ENCODE results near the gene NCBP2.
A peak's percentile ranks its signal among the peaks of the same experiment; 100 is the strongest.

NCBP2 gene

DNA sequence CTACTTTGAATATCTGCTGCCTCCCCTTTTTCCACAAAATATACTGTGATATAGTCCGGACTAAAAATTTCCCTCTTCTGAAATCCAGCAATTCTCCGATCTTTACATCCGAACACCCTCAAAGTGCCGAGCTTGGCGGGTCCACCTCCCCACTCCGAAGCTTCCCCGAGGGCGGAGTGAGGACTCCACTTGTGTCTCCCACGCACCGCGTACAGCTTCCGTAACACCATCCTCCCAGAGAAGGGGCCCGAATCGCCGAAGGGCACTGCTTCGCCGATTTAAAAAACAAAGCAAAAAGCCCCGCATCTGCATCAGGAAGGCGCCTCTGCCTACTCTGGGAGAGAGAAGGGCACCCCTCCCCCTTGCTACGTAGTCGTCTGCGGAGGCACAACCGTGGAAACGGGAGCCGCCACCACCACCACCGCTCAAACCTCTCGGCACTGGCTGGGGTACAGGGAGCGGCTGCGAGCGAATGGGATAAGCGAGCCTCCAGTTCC is 551 bp downstream of the NCBP2 start:
- no CpG with 5 or more reads among the region's 31 CpGs for WGBS (ENCODE audit: extremely low coverage, insufficient coverage, low lambda C conversion rate)
- Histone ChIP-seq H3K18ac (ENCODE audit: low read length) (peak overlapping the region; percentile 9), H3K4ac (ENCODE audit: low read depth, low read length) (peak overlapping the region; percentile 1), H2BK5ac (ENCODE audit: low read length) (peak overlapping the region; percentile 21), H2BK15ac (replicated peaks; ENCODE audit: low read depth) (no peak overlapping the region), H3K23ac (ENCODE audit: low read length) (no peak overlapping the region), H3K79me1 (ENCODE audit: low read length) (peaks cover 10% of the 10 kb centered on the region), H4K8ac (ENCODE audit: low read depth, low read length) (no peak overlapping the region), H2BK120ac (ENCODE audit: low read depth, low read length) (no peak overlapping the region), H3K4me3 (ENCODE audit: low read length) (peak overlapping the region; percentile 87), H2AK5ac (ENCODE audit: low read length) (no peak overlapping the region), H3K36me3 (ENCODE audit: control insufficient read depth, insufficient read depth, low read length) (peaks cover 7% of the 10 kb centered on the region), H3K56ac (ENCODE audit: low read length) (peak overlapping the region; percentile 89), H3K4me2 (ENCODE audit: low read length) (peak overlapping the region; percentile 42), H4K5ac (ENCODE audit: low read length) (no peak overlapping the region), H3K27me3 (ENCODE audit: insufficient read depth, low read length, poor library complexity) (no peaks in the 10 kb centered on the region), H3K27ac (ENCODE audit: low read depth, low read length) (peak overlapping the region; percentile 92), H3K9ac (ENCODE audit: low read length) (peak overlapping the region; percentile 96), H3K79me2 (ENCODE audit: control insufficient read depth, insufficient read depth, low read length) (peaks cover 29% of the 10 kb centered on the region), H3K4me1 (ENCODE audit: control insufficient read depth, low read depth, low read length) (no peaks in the 10 kb centered on the region)
- no peak for DNase-seq

DNA sequence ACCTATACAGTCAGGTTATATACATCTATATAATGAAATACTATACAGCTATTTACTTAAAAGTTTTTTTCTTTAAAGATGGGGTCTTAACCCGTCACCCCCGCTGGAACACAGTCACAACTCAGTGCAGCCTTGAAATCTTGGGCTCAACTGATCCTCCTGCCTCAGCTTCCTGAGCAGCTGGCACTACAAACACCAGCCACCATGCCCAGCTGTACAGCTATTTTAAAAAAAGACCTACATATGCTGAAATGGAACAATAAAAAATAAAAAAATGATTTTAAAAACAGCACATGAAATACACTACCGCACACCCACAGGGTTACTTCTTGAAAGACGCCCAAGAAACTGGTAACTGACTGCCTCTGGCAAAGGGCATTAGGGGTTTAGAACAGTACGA is 3.8 kb downstream of the NCBP2 start:
- Histone ChIP-seq H2BK120ac (ENCODE audit: low read depth, low read length) (no peak overlapping the region), H4K5ac (ENCODE audit: low read length) (no peak overlapping the region), H3K79me1 (ENCODE audit: low read length) (peaks cover 8% of the 10 kb centered on the region), H3K4me1 (ENCODE audit: control insufficient read depth, low read depth, low read length) (no peaks in the 10 kb centered on the region), H2BK15ac (replicated peaks; ENCODE audit: low read depth) (no peak overlapping the region), H3K79me2 (ENCODE audit: control insufficient read depth, insufficient read depth, low read length) (peaks cover 27% of the 10 kb centered on the region), H3K9ac (ENCODE audit: low read length) (no peak overlapping the region), H3K27ac (ENCODE audit: low read depth, low read length) (no peak overlapping the region), H3K4me2 (ENCODE audit: low read length) (no peak overlapping the region), H2AK5ac (ENCODE audit: low read length) (no peak overlapping the region), H3K27me3 (ENCODE audit: insufficient read depth, low read length, poor library complexity) (no peaks in the 10 kb centered on the region), H2BK5ac (ENCODE audit: low read length) (no peak overlapping the region), H3K4me3 (ENCODE audit: low read length) (no peak overlapping the region), H3K56ac (ENCODE audit: low read length) (no peak overlapping the region), H3K4ac (ENCODE audit: low read depth, low read length) (no peak overlapping the region), H3K36me3 (ENCODE audit: control insufficient read depth, insufficient read depth, low read length) (peaks cover 9% of the 10 kb centered on the region), H4K8ac (ENCODE audit: low read depth, low read length) (no peak overlapping the region), H3K23ac (ENCODE audit: low read length) (no peak overlapping the region), H3K18ac (ENCODE audit: low read length) (no peak overlapping the region)
- WGBS (ENCODE audit: extremely low coverage, insufficient coverage, low lambda C conversion rate) = no CpG with 5 or more reads among the region's 5 CpGs
- no peak for DNase-seq

DNA sequence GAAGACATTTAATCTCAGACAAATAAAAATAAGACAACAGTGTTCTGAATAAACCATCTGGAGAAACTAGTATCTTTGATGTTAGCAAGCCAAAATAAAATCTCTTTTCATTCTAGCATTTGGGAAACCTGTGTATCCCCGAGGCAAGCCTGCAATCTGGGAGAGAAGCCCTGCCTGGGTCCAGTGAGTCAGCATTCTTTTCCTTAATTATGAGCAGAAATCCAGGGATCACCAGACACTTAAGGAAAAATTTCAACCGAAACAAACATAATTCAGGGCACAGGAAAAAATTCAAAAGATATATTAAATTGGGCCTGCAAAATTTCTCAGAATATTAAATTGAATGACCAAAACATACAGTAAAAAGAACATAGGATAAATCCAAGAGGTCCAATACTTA is 4.2 kb downstream of the NCBP2 start:
- Histone ChIP-seq H3K36me3 (ENCODE audit: control insufficient read depth, insufficient read depth, low read length) (peaks cover 9% of the 10 kb centered on the region), H2AK5ac (ENCODE audit: low read length) (no peak overlapping the region), H2BK120ac (ENCODE audit: low read depth, low read length) (no peak overlapping the region)

GRCh38 chr3:196936288-196936687 is 6.0 kb downstream of the NCBP2 start:
- no peak overlapping the region for H3K4me3 ChIP-seq (ENCODE audit: low read length)
- no peak overlapping the region for H2AK5ac ChIP-seq (ENCODE audit: low read length)
- H4K5ac ChIP-seq (ENCODE audit: low read length) = no peak overlapping the region
- H3K9ac ChIP-seq (ENCODE audit: low read length) = no peak overlapping the region
- H3K36me3 ChIP-seq (ENCODE audit: control insufficient read depth, insufficient read depth, low read length) = peaks cover 10% of the 10 kb centered on the region
- H3K4me2 ChIP-seq (ENCODE audit: low read length) = no peak overlapping the region
- no peak overlapping the region for H3K23ac ChIP-seq (ENCODE audit: low read length)
- H3K79me1 ChIP-seq (ENCODE audit: low read length) = peaks cover 3% of the 10 kb centered on the region
- peaks cover 11% of the 10 kb centered on the region for H3K79me2 ChIP-seq (ENCODE audit: control insufficient read depth, insufficient read depth, low read length)
- no CpG with 5 or more reads among the region's 3 CpGs for WGBS (ENCODE audit: extremely low coverage, insufficient coverage, low lambda C conversion rate)
- no peak overlapping the region for H3K18ac ChIP-seq (ENCODE audit: low read length)
- DNase-seq = no peak
- H3K4me1 ChIP-seq (ENCODE audit: control insufficient read depth, low read depth, low read length) = no peaks in the 10 kb centered on the region
- H4K8ac ChIP-seq (ENCODE audit: low read depth, low read length) = no peak overlapping the region
- no peak overlapping the region for H2BK5ac ChIP-seq (ENCODE audit: low read length)
- no peaks in the 10 kb centered on the region for H3K27me3 ChIP-seq (ENCODE audit: insufficient read depth, low read length, poor library complexity)
- H3K56ac ChIP-seq (ENCODE audit: low read length) = no peak overlapping the region
- no peak overlapping the region for H3K4ac ChIP-seq (ENCODE audit: low read depth, low read length)
- H3K27ac ChIP-seq (ENCODE audit: low read depth, low read length) = no peak overlapping the region
- H2BK120ac ChIP-seq (ENCODE audit: low read depth, low read length) = no peak overlapping the region
- no peak overlapping the region for H2BK15ac ChIP-seq (replicated peaks; ENCODE audit: low read depth)

More for the DNA sequence above, 4.2 kb downstream of the NCBP2 start:
- Histone ChIP-seq H4K8ac (ENCODE audit: low read depth, low read length) (no peak overlapping the region), H3K23ac (ENCODE audit: low read length) (no peak overlapping the region), H3K9ac (ENCODE audit: low read length) (no peak overlapping the region), H4K5ac (ENCODE audit: low read length) (no peak overlapping the region), H3K27ac (ENCODE audit: low read depth, low read length) (no peak overlapping the region), H3K4me1 (ENCODE audit: control insufficient read depth, low read depth, low read length) (no peaks in the 10 kb centered on the region), H3K4me2 (ENCODE audit: low read length) (no peak overlapping the region), H3K27me3 (ENCODE audit: insufficient read depth, low read length, poor library complexity) (no peaks in the 10 kb centered on the region), H3K4ac (ENCODE audit: low read depth, low read length) (no peak overlapping the region), H3K4me3 (ENCODE audit: low read length) (no peak overlapping the region), H3K56ac (ENCODE audit: low read length) (no peak overlapping the region), H3K18ac (ENCODE audit: low read length) (no peak overlapping the region), H3K79me2 (ENCODE audit: control insufficient read depth, insufficient read depth, low read length) (peaks cover 22% of the 10 kb centered on the region), H2BK15ac (replicated peaks; ENCODE audit: low read depth) (no peak overlapping the region), H2BK5ac (ENCODE audit: low read length) (no peak overlapping the region), H3K79me1 (ENCODE audit: low read length) (peaks cover 4% of the 10 kb centered on the region)
- no peak for DNase-seq
- WGBS (ENCODE audit: extremely low coverage, insufficient coverage, low lambda C conversion rate) = no CpG with 5 or more reads among the region's 2 CpGs

DNA sequence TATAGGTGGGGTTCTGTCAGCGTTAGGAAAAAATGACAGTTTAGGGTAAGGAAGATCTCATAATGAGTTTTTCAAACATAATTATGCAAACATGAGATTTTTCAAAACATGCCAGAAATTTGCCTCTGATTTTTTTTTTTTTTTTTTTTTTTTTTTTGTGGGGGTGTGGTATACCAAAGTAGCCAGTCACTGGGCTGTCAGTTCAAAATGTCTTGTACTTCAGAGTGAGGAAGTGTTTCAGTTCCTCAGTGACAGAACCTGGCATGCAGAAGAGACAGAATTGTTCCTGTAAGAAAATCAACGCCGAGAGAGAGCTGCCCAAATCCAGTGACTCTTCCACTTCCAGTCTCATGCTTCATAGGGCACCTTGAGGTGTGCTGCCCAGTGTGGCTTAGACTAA is 9.7 kb downstream of the NCBP2 start:
- Histone ChIP-seq H3K9ac (ENCODE audit: low read length) (no peak overlapping the region), H2BK5ac (ENCODE audit: low read length) (no peak overlapping the region), H3K27ac (ENCODE audit: low read depth, low read length) (no peak overlapping the region), H2AK5ac (ENCODE audit: low read length) (no peak overlapping the region), H2BK120ac (ENCODE audit: low read depth, low read length) (no peak overlapping the region), H3K27me3 (ENCODE audit: insufficient read depth, low read length, poor library complexity) (no peaks in the 10 kb centered on the region), H3K4ac (ENCODE audit: low read depth, low read length) (no peak overlapping the region), H3K36me3 (ENCODE audit: control insufficient read depth, insufficient read depth, low read length) (peaks cover 10% of the 10 kb centered on the region), H3K18ac (ENCODE audit: low read length) (no peak overlapping the region), H2BK15ac (replicated peaks; ENCODE audit: low read depth) (no peak overlapping the region), H3K56ac (ENCODE audit: low read length) (no peak overlapping the region), H4K5ac (ENCODE audit: low read length) (no peak overlapping the region), H3K4me2 (ENCODE audit: low read length) (no peak overlapping the region), H3K79me2 (ENCODE audit: control insufficient read depth, insufficient read depth, low read length) (no peaks in the 10 kb centered on the region), H3K23ac (ENCODE audit: low read length) (no peak overlapping the region), H3K4me3 (ENCODE audit: low read length) (no peak overlapping the region), H3K79me1 (ENCODE audit: low read length) (no peaks in the 10 kb centered on the region), H4K8ac (ENCODE audit: low read depth, low read length) (no peak overlapping the region), H3K4me1 (ENCODE audit: control insufficient read depth, low read depth, low read length) (no peaks in the 10 kb centered on the region)
- no peak for DNase-seq
- no CpG with 5 or more reads among the region's 3 CpGs for WGBS (ENCODE audit: extremely low coverage, insufficient coverage, low lambda C conversion rate)
